ENCODE data around the gene TRIM38.
A peak's percentile ranks its signal among the peaks of the same experiment; 100 is the strongest.
"Not testable (repeated sequence)": the region's sequence is repeated elsewhere in the genome, so short reads cannot be mapped to it uniquely, and the experiment has no call there.

TRIM38 gene

GRCh38 chr6:25962149-25963127 is at the start of gene TRIM38:
Gene TRIM38, plus strand, starts transcription at chr6:25962802. Its CDS starts 3,721 bp downstream, at chr6:25966523.
- DNase-seq = peak; percentile 87 to 89

- no peak for DNase-seq
Measured at GRCh38 chr6:25913741-25914140, 48.9 kb upstream of the TRIM38 start.

GRCh38 chr6:25916330-25916729 is 46.3 kb upstream of the TRIM38 start:
- no peak for DNase-seq

GRCh38 chr6:25916789-25917490 is 45.7 kb upstream of the TRIM38 start:
- DNase-seq = no peak

- DNase-seq = no peak
Measured at GRCh38 chr6:25918083-25918683, 44.4 kb upstream of the TRIM38 start.

GRCh38 chr6:25919657-25920056 is 42.9 kb upstream of the TRIM38 start:
- no peak for DNase-seq

GRCh38 chr6:25921525-25922203 is 40.9 kb upstream of the TRIM38 start:
- no peak for DNase-seq

- no peak for DNase-seq
Measured at GRCh38 chr6:25922301-25922700, 40.3 kb upstream of the TRIM38 start.

- DNase-seq = no peak
Measured at GRCh38 chr6:25925876-25926275, 36.7 kb upstream of the TRIM38 start.

GRCh38 chr6:25927178-25927577 is 35.4 kb upstream of the TRIM38 start:
- no peak for DNase-seq

- DNase-seq = no peak
Measured at GRCh38 chr6:25927756-25928216, 34.8 kb upstream of the TRIM38 start.

- no peak for DNase-seq
Measured at GRCh38 chr6:25928562-25929324, 33.9 kb upstream of the TRIM38 start.

- DNase-seq = not testable (repeated sequence)
Measured at GRCh38 chr6:25929785-25930184, 32.8 kb upstream of the TRIM38 start.

- DNase-seq = no peak
Measured at GRCh38 chr6:25930532-25931410, 31.8 kb upstream of the TRIM38 start, which contains the start of gene SLC17A2. Gene SLC17A2, minus strand, starts transcription at chr6:25930691. Its CDS starts 4,895 bp downstream, at chr6:25925796.

- DNase-seq = no peak
Measured at GRCh38 chr6:25931411-25931709, 31.2 kb upstream of the TRIM38 start.

- no peak for DNase-seq
Measured at GRCh38 chr6:25934156-25934555, 28.4 kb upstream of the TRIM38 start.

- no peak for DNase-seq
Measured at GRCh38 chr6:25934735-25935313, 27.8 kb upstream of the TRIM38 start.

- no peak for DNase-seq
Measured at GRCh38 chr6:25935953-25936352, 26.6 kb upstream of the TRIM38 start.

- DNase-seq = no peak
Measured at GRCh38 chr6:25939593-25939992, 23.0 kb upstream of the TRIM38 start.

GRCh38 chr6:25942561-25943147 is 19.9 kb upstream of the TRIM38 start:
- DNase-seq = peak in 1 of 2 donors; percentile 48
